ENCODE results near the gene TOB2.

TOB2 gene, protein sequence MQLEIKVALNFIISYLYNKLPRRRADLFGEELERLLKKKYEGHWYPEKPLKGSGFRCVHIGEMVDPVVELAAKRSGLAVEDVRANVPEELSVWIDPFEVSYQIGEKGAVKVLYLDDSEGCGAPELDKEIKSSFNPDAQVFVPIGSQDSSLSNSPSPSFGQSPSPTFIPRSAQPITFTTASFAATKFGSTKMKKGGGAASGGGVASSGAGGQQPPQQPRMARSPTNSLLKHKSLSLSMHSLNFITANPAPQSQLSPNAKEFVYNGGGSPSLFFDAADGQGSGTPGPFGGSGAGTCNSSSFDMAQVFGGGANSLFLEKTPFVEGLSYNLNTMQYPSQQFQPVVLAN

DNA sequence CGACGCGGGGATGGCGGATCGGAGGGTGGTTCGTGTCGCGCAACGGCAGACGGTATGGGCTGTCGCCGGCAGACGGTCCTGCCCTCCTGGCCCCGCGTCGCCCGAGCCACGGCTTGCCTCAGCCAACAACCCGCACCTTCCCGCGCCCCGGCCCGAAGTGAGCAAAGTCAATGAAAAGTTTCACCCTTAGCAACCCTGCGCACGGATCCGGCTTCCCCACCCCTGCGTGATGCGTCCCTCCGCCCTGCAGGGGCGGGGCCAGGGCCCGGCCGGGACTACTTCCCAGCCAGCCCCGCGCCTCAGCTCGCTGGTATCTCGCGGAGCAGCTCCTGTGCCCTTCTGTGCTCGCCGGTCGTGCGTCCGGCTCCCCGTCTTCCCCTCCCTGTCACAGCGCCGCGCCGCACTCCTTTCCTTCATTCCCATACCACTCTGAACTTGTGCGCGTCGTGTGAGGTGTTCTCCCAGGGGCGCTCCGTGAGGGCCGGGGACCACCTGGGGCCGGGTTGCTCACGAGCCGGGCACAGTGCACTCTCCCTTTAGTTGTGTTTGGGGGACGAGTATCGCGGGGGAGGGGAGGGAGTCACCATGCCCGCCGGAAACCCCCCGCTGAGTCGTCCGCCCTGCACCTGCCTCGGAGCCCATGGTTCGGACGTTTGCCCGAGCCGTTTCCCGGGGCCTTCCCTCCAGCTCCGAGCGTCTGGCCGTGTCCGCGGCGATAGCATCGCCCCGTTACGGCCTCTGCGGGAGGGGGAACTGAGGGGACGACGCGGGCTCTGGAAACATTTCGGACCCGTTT lies at the start of gene TOB2:
TOB2 (minus strand) TSS at position 163 of the 796 bp plus-strand sequence. CDS start 9,456 bp downstream, outside the sequence.
- H3K36me3 ChIP-seq (replicated peaks; ENCODE audit: insufficient read depth, low read length) = no peaks in the 10 kb centered on the region
- no peak for TF ChIP-seq EZH2 (optimal IDR thresholded peaks at IDR 0.05; ENCODE audit: low read depth, low read length)
- TF ChIP-seq, protein P1, sequence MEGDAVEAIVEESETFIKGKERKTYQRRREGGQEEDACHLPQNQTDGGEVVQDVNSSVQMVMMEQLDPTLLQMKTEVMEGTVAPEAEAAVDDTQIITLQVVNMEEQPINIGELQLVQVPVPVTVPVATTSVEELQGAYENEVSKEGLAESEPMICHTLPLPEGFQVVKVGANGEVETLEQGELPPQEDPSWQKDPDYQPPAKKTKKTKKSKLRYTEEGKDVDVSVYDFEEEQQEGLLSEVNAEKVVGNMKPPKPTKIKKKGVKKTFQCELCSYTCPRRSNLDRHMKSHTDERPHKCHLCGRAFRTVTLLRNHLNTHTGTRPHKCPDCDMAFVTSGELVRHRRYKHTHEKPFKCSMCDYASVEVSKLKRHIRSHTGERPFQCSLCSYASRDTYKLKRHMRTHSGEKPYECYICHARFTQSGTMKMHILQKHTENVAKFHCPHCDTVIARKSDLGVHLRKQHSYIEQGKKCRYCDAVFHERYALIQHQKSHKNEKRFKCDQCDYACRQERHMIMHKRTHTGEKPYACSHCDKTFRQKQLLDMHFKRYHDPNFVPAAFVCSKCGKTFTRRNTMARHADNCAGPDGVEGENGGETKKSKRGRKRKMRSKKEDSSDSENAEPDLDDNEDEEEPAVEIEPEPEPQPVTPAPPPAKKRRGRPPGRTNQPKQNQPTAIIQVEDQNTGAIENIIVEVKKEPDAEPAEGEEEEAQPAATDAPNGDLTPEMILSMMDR (IDR thresholded peaks at IDR 0.05; ENCODE audit: low read length) = no peak
- no peak for TF ChIP-seq EZH2phosphoT487 (IDR thresholded peaks at IDR 0.05; ENCODE audit: low read length)
- peak within 1 kb of the TSS; percentile 97 for H3K27ac ChIP-seq (ENCODE audit: low read length)
- peaks cover 40% of the 10 kb centered on the region for H3F3A ChIP-seq (ENCODE audit: insufficient read depth, low read length)
- DNase-seq = peak; percentile 95
- H3K4me2 ChIP-seq (ENCODE audit: low read depth, low read length) = peak within 1 kb of the TSS; percentile 80
- H3K9me2 ChIP-seq (replicated peaks; ENCODE audit: insufficient read depth, low read length) = no peaks in the 10 kb centered on the region
- H3K4me3 ChIP-seq (ENCODE audit: low read length) = peak within 1 kb of the TSS; percentile 71
- peaks cover 3% of the 10 kb centered on the region; the same call in 1 of the 2 replicates for H3K4me1 ChIP-seq (ENCODE audit: low read length)
- H2AFZ ChIP-seq (ENCODE audit: low read length) = peak within 1 kb of the TSS; percentile 64
- H3K79me2 ChIP-seq (ENCODE audit: low read length) = peaks cover 48% of the 10 kb centered on the region
- H3K9me3 ChIP-seq (replicated peaks; ENCODE audit: insufficient read depth, low read length) = no peaks in the 10 kb centered on the region
- peak within 1 kb of the TSS; percentile 99 for H3K9ac ChIP-seq (ENCODE audit: low read length)
- no peaks in the 10 kb centered on the region for H3K27me3 ChIP-seq (replicated peaks; ENCODE audit: insufficient read depth, low read length)
- no peaks in the 10 kb centered on the region for H4K20me1 ChIP-seq (ENCODE audit: insufficient read depth, low read length)

DNA sequence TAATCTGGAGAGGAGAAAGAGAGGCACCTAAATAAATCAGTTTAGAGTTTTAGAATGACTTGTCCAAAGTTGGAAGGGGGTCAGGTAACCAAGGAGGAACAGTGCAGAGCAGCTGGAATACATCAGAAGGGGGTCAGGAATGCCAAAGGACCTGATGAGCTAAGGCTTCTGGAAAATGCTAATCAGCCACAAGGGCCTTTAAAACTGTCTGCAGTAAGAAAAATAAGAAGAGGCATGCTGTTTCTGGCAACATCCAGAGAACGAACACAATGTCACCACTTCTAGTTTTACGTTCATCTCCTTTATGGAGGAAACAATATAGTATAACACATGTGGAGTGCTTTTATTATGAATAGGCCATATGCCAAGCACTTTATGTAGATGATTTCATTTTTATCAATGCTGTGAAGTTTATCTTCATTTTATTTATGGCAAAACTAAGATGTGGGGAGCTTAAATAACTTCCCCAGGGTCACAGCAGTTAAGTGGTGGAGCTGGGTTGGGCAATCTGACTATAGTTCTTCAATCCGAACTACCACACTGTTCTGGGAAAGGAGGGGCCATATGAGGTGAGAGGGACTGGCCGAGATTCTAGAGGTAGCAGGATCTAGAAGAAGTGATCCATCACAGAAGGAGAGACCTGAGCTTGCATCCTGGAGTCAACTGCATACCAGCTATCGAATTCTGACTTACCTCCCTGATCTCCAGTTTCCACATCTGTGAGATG lies 44.9 kb upstream of the TOB2 start:
- H3K79me2 ChIP-seq (ENCODE audit: low read length) = peaks cover 99% of the 10 kb centered on the region
- H3K4me2 ChIP-seq (ENCODE audit: low read depth, low read length) = no peak overlapping the region
- H3K4me3 ChIP-seq (ENCODE audit: low read length) = no peak overlapping the region
- no peak for DNase-seq
- peaks cover 31% of the 10 kb centered on the region for H4K20me1 ChIP-seq (ENCODE audit: insufficient read depth, low read length)
- H2AFZ ChIP-seq (ENCODE audit: low read length) = no peak overlapping the region
- H3K27me3 ChIP-seq (replicated peaks; ENCODE audit: insufficient read depth, low read length) = no peaks in the 10 kb centered on the region
- no peaks in the 10 kb centered on the region; the same call in 1 of the 2 replicates for H3K36me3 ChIP-seq (replicated peaks; ENCODE audit: insufficient read depth, low read length)
- no peak overlapping the region for H3K9ac ChIP-seq (ENCODE audit: low read length)
- no peak overlapping the region for H3K27ac ChIP-seq (ENCODE audit: low read length)
- no peaks in the 10 kb centered on the region for H3K9me2 ChIP-seq (replicated peaks; ENCODE audit: insufficient read depth, low read length)
- H3F3A ChIP-seq (ENCODE audit: insufficient read depth, low read length) = no peaks in the 10 kb centered on the region
- TF ChIP-seq EZH2 (optimal IDR thresholded peaks at IDR 0.05; ENCODE audit: low read depth, low read length) (no peak), EZH2phosphoT487 (IDR thresholded peaks at IDR 0.05; ENCODE audit: low read length) (no peak)
- no peaks in the 10 kb centered on the region for H3K4me1 ChIP-seq (ENCODE audit: low read length)
- H3K9me3 ChIP-seq (replicated peaks; ENCODE audit: insufficient read depth, low read length) = no peaks in the 10 kb centered on the region

DNA sequence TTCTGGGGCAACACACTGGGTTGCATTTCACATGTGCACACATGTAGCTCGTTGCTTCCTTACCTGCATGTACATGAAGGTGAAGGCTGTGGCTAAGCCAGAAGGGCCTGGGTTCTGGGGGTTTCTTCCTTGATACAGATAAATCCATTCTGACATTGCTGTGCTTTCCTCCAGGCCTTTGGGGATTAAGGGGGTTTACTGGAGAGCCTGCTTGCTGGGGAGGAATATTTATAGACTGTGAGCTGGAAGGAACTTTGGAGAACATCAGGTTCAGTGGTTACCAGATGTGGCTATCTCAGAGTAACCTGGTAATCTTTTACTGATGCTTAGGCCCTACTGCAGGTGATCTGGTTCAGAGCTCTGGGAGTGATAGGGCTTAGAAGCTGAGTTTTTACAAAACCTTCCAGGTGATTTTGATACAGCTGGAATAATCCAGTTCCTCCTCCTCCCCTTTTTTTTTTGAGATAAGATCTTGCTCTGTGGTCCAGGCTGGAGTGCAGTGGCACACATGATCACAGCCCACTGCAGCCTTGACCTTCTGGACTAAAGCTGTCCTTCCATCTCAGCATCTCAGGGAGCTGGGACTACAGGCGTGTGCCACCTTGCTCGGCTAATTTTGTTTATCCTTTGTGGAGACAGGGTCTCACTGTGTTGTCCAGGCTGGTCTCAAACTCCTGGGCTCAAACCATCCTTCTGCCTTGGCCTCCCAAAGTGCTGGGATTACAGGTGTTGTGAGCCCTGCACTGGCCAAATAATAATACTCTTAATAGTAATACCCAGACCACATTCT lies 42.2 kb upstream of the TOB2 start:
- Histone ChIP-seq H3K9ac (ENCODE audit: low read length) (no peak overlapping the region), H3K27me3 (replicated peaks; ENCODE audit: insufficient read depth, low read length) (no peaks in the 10 kb centered on the region), H3K79me2 (ENCODE audit: low read length) (peaks cover 97% of the 10 kb centered on the region), H3K4me2 (ENCODE audit: low read depth, low read length) (no peak overlapping the region), H4K20me1 (ENCODE audit: insufficient read depth, low read length) (peaks cover 29% of the 10 kb centered on the region), H3K36me3 (replicated peaks; ENCODE audit: insufficient read depth, low read length) (no peaks in the 10 kb centered on the region), H2AFZ (ENCODE audit: low read length) (no peak overlapping the region), H3K4me3 (ENCODE audit: low read length) (no peak overlapping the region), H3K4me1 (ENCODE audit: low read length) (no peaks in the 10 kb centered on the region), H3K9me3 (replicated peaks; ENCODE audit: insufficient read depth, low read length) (no peaks in the 10 kb centered on the region), H3K9me2 (replicated peaks; ENCODE audit: insufficient read depth, low read length) (no peaks in the 10 kb centered on the region), H3K27ac (ENCODE audit: low read length) (no peak overlapping the region), H3F3A (ENCODE audit: insufficient read depth, low read length) (no peaks in the 10 kb centered on the region)
- TF ChIP-seq, protein P1 (IDR thresholded peaks at IDR 0.05; ENCODE audit: low read length) = no peak
- TF ChIP-seq EZH2phosphoT487 (IDR thresholded peaks at IDR 0.05; ENCODE audit: low read length) = no peak
- no peak for DNase-seq
